HG03066 (cell line): Measurements from ENCODE around the gene SSBP3.

Experiments used
- ATAC-seq: cut with Tn5 transposase; IDR thresholded peaks from one replicate; pipeline ENCODE4 v1.9.1; 2021; ENCODE audit warnings: low read depth; ENCODE audit not compliant: unreplicated experiment

SSBP3 gene

DNA sequence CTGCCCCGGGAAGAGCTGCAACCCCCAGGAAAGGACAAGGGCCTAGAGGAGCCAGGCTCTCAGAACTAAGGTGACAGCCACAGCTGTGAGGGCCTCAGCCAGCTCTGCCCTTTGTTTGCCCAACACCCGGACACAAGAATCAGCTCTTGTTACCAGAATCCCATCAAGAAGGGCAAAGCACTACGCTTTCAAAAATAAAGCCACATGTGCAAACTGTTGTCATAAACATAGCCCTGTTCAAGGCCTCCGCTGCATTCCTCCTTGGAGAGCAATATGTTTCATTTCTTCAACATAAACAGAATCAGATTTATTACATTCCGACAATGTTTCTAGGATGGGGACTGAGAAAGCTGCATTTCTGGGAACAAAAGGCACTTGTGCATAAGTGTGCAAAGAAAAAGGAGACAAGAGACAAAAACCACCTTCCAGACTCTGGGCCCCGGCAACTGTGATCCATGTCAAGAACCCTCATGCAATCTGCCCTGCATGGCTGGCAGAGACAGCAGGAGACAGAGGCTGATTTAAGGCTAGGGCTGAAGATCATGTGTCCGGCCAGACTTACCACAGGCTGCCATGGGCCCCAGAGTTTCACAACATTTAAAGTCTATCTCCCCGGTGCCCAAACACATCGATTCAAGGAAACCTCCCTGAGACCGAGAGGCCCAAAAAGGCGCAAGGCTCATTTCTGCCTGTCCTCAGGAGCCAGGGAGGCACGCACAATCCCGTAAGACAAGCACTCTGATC is 71.0 kb downstream of the SSBP3 start:
- no peak for ATAC-seq

DNA sequence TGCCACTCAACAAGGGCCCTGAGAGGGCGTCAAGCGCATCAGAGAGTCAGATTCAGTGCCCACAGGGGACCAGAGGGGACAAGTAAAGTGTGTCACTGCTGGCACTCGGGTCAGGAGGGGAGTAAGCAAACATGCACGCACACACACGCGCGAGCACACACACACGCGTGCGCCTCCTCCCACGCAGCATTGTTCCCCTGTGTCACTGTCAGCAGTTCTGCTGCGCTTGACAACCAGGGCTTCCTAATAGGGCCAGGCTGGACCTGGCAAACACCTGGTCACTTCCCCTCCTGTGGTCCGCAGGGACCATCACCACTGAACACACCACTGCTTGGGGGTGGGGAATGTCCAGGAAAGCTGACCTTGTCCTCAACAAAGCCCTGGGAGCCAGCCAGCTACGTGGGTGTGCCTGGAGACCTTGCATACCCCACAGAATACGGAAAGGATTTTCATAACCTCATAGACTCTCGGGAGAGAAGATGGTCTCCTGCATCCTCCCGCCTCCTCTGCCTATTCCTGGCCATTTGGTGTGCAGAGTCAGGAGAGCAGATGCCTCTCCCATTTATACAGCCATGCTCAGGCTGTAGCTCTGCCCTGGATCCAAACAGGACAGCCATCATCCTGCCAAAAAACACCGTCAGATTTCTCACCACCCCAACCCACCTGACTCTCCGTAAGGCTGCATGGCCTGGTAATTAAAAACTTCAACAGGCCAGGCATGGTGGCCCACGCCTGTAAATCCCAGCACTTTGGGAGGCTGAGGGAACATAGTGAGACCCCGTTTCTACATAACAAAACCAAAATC is 73.2 kb downstream of the SSBP3 start:
- no peak for ATAC-seq

DNA sequence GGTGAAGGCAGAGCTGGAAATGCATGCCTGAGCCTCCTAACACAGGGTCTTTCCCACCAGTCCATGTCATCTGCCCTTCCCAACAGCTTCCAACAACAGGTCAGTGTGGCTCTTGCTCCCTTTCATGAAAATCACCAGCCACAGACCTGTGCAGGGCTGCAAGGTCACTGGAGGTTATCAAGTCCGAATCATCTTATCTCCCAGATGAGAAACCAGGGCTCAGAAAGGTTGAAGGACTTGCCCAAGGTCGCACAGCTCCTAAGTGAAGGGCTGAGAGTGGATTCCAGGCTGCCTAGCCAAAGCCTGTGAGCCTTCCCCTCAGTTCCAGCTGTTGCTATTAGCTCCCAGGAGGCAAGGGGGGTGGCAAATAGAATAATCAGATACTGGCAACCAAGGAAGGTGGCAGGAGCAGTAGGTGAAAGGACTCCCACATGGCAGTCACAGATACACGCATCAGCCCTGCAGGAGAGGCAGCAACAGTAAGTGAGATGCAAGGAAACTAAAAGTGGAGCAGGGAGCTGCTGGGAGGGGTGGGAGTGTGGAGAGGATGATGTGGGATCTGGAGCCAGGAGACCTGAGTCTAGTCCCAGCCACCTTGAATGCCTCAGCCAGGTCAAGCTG is 74.2 kb downstream of the SSBP3 start:
- ATAC-seq: no peak

DNA sequence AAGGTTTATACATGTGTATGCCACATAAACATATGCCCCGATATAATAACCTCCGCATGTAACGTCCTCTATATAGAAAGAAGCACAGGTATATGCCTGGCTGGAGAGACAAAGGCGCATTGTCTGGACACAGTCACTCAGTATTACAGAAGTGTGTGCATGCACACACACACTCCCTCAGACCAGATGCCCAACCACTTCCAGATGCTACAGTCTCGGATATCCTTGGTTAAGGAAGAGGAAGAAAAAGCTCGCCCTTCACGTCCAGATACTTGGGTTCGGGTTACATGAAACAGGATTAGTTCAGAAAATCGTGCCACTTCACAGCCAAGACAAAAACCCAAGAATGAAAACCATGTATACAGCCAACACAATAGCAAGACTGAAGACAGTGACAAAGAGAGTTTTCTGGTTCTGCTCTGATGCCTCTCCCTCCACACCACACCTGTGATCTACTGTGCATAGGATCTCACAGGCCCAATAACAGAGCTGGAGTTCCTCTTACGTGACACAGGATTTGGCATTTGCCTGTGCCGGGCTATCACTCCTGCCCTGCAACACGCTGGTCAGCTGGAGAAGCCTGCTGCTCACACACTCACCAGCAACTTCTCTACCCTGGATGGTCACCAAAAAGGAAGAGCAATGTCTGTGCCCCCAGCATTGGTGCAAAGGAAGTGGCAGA is 75.0 kb downstream of the SSBP3 start:
- no peak for ATAC-seq

DNA sequence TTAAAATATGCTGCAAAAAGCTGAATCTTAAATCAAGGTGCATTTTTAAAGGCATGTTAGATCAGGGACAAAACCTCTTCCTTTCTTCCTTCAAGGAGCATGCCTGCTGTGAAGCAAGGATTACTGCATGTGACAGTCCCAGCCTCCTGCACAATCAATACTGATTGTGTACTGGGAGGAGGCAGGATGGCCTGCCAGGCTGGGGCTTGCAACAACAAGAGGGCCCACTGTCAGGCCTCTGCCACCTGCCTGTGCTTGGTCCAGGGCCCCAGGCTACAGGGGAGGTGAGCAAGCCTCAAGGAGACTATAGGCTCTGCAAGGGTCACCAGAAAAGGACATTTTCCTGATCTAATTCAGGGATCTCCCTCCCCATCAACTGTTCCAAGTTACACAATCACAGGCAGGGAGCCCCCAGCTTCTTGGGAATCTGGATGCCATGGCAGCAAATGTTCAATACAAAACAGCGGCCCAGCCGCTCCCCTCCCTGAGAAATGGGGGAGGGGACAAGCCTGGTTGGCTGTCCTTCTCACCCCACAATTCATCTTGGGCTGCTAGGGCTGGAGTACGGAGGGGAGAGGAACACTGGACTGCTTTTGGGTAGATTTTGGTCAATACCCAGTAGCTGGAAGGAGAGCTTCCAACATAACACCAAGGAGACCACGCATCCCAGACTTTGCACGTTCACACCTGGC is 76.7 kb downstream of the SSBP3 start:
- ATAC-seq: no peak

DNA sequence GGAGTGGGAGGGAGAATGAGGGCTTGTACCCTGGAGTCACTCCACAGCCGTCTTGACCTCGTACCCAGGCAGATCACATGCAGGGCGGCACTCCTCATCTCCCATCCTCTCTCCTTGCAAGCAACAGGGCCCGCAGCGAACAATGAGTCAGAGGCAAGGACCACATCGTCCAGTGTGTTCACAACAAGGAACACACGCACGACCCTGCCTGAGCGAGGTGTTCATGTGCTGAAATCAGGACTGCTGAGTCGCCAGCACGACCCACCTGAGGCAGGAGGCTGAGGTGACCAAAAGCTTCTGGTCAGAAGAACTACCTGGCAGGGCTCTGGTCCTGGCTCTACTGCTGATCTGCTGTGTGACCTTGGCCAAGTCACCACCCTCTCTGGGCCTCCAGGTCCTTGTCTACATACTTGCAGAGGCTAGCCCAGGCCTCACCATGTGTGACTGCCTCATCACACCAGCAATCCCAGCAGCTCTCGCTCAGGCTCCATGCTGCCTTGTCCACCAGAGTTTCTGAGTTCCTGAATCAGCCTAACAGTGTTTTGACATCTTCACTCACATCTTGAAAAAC is 78.0 kb downstream of the SSBP3 start:
- ATAC-seq: no peak

DNA sequence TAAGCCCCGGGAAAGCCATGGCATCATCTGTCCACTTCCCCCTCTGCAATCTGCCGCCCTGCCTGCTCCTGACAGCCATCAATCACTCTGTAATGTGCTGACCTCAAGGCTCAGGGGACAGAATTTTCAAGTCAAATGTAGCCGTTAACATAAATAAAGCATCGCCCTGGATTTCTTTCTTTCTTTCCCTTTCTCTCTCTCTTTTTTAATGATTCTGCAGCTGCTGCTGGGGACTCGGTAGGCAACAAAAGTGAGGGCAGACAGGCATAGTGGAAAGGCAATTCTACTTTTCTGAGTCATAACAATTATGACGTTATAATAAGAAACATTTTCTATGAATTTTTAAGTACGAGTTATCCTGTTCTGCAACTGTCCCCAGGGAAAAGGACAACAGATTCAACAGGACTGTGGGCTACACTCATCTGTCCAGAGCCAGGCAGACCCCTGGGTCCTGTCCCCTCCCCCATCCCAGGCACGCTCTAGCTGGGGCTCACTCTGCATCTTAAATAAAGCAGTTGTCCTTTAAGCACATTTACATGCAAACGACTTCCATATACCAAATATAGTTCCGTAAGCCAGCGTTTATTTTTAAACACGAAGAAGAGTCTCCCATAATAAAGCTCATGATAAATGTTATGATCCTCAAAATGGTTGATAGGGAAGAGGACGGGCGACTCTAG is 78.7 kb downstream of the SSBP3 start:
- no peak for ATAC-seq

DNA sequence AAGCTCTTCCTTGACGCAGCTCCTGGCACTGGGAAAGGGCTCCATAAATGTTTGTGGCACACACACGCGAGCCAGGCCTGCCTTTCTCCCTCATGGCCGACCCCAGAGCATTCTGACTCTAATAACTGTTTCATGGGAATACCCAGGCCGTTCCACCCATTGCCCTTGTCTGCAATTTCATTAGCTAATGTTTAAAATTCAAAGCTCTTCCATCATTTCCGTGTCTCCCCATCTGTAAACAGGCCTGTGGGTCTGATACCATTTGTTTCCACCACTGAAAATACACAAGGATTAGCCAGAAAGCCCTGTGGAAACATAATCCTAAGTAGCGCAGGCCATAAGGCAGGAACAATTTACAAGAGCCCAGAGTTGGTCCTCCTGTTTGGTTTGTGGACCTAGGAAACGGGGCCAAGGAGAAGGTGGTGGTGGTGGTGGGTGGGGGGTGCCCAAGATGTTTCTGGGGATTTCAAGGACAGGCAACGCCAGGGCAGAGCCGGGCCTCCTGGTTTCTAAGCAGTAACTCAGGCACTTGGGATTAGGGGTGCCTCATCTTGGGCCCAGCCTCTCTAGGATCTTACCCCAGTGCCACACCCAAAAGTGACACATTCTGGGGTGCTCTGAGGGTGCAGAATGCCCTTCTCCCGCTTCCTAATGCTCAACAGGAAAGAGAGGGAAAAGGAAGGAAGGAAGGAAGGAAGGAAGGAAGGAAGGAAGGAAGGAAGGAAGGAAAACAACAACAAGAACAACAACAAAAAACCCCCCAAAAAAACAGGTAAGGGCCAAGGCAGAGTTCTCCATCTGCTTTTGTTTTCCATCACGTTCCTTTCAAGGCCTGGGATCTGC is 79.4 kb downstream of the SSBP3 start:
- ATAC-seq: no peak

DNA sequence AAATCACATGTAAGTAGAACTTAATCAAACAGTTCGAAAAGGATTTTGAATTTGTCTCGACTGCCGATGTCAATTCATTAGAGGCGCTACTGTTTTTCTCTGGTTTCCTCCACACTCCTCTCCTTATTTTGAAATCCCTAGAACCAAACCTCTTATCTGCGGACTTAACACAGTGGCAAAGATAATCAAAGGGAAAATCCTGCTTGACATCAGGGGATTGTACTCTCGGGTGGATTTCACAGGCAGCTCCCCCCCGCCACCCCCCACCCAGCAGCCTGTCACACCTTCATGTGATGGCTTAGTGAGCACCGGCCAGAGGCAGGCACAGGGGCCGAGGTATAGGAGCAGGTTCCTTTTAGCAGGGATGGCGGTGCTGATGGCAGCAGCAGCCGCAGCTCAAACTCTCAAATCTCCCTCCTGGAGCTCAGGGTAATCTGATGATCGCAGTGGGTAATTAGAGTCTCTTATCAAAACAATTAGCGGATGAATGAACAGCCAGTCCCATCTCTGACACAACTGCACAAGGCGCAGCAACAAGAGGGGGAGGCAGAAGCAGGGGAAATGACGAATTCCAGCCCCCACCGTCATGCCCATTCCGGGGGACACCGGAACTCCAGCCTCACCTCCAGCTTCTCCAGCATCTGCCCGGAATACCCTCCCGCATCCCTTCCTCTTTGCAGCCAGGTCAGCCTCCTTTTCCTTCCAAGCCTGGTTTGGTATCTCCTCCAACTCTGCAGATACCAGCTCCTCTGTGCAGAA is 80.3 kb downstream of the SSBP3 start:
- no peak for ATAC-seq

DNA sequence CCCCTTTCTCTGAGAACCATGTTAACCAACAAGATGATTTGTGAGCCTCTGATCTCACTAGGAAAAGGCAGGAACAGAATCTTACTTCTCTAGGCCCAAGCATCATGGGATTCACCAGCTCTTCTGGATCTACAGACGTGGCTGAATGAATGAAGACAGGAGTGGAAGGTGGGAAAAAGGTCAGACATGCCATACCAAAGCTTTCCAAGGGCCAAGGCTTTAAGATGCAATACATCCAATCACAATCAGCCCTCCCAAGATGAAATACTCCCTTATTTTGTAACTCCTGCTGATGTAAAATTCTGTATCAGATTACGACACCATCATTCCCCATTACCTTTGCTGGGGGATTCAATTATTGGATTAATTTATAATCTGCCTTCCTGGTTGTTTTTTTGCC is 80.9 kb downstream of the SSBP3 start:
- ATAC-seq: no peak

DNA sequence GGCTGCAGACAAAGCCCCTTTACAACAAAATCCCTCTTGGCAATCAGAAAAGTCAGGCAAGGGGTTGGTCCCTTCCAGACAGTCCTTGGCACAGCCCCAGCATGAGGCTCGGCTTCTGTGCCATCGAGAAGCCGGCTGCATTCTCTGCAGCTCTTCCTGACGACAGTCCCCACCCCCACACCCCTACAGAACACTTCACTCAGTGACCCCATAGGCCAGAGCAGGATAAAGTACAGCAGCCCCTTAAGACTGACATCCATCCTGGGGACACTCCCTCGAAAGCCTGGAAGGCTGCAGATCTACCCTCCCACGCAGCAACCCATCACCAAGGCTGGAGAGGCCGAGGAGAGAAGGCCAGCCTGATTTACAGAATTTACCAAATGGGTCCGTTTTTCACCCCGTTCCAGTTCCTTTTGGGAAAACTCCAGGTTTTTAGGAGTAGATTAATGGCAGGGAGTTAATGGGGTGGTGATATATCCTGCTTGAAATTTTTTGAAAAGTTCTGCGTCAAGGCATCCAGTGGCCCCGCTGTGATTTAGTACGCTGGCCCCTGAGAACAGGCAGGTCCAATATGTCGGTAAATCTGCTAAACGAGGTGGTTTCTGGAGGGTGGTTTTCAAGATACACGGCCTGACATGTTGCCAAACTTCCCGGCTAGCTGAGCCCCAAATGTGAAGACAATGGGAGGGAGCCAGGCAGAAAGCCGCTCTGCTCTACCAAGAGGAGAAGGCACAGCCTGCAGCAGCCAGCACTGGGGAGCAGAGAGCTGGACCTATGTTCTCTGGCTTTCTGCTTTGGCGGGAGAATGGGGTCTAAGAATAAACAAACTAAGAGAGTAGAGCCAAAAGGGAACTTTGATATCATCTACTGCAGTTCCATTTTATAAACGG is 81.7 kb downstream of the SSBP3 start:
- no peak for ATAC-seq

DNA sequence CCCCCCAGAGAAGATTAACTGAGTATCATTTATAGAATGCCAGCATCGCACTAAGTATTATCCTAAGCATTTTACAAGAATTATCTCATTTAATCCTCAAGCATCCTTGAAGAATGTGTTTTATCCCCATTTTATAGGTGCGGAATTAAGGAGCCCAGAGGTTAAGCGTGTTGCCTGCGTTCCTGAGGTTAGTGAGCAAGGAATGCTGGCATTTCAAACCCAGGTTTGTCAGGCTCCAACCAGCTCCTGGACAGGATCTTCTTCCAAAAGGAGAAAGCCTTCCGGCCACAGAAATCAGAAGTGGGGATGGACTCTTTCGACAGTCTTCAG is 82.3 kb downstream of the SSBP3 start:
- ATAC-seq: no peak

DNA sequence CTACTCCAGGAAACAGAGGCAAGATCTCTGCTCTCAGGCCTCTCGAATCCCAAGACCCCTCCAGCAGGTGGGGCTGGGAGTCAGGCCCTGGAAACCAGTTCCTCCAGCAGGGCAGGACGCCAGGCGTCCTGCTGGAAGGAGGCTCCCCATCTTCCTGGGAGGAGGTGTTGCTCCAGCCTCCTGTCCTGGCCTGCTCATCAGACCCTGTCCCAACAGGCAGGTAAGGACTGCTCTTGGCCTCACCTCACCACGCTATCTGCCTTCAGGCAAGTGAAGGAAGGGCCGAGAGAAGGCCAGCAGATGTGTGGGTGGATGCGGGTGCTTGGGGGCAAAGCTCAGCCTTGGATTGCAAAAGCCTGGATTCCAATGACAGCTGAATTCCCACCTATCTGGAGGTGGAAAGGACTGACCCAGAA is 82.9 kb downstream of the SSBP3 start:
- ATAC-seq: no peak

DNA sequence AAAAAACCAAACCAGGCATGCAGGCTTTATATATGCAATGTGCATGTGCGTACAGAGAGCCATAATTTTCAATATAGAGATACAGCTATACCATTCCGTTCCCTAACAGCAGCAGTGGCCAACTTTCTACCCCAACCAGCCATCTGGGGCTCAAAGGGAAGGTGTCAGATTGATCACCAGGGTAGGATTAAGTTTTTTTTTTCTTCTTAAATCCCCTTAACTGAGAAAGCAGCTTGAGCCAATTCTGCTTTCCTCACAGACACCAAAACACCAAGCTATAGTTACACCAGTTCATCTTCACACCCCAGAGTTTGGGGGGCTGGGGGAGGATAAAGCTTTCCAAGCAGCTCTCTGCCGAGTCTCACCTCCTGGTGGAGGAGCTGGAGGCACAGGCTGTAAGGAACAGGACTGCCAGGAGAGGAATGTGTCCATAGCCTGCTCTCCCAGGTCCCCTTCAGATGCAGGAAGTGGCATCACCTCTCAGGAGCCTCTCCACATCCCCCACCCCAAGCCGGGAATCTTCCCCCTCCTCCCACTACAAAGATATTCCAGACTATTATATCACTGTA is 87.9 kb downstream of the SSBP3 start:
- no peak for ATAC-seq

DNA sequence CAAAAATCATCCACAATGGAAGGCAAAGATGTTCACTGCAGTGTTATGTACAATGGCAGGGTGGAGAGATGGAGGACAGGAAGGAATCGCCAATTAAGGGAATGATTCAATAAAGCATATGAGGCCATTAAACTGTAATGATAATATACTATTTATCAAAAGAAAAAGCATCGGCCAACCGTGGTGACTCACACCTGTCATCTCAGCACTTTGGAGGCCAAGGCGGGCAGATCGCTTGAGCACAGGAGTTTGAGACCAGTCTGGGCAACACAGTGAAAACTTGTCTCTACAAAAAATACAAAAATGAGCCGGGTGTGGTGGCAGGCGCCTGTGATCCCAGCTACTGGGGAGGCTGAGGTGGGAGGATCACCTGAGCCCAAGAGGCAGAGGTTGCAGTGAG is 89.1 kb downstream of the SSBP3 start:
- ATAC-seq: no peak

DNA sequence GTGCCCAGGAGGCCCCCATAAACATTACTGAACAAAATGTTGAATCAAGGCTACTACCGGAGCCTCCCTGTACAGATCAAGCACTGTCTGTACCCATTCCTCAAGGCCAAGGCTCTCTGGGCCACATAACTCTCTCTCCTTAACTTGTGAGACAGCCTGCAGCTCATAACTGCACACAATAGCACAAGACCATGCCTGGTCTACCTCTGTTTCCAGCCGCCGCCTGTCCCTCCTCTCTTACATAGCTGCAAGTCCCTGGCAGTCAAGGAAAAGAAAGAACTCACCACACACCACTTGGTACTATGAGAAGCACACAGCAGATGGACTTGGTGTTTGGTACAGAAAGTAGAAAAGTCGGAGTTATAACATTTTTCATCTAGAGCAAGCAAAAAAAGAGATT is 91.1 kb downstream of the SSBP3 start:
- ATAC-seq: no peak

DNA sequence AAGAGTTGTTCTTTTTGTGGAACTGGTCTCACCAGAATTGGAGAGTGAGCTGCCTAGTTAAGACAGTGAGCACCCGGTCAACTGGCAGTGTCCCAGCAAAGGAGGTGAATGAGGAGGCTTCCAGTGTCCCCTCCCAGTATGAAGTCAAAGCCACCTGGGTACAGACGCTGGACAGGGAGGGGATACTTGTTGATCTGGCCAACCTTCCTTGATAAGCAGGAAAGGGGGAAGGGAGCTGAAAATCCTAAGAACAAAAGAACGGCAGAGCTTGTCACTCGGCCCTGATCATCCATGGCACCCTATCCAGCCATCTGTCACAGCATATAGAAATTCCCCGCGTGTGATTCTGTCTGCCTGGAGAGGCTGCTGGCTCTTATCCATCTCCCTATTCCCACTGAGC is 91.5 kb downstream of the SSBP3 start:
- ATAC-seq: no peak
